ENCODE data around the gene PRAMEF13.

- no peak for TF ChIP-seq GLIS3 (CRISPR knock-in tag; IDR thresholded peaks at IDR 0.05)
- TF ChIP-seq RARB (CRISPR knock-in tag; IDR thresholded peaks at IDR 0.05), result no peak
- TF ChIP-seq ZNF70 (CRISPR knock-in tag; IDR thresholded peaks at IDR 0.05), result no peak
- no peak for TF ChIP-seq PATZ1 (CRISPR knock-in tag; IDR thresholded peaks at IDR 0.05; ENCODE audit: borderline replicate concordance)
- no peak for TF ChIP-seq CREB5 (CRISPR knock-in tag; IDR thresholded peaks at IDR 0.05; ENCODE audit: low read depth)
These were observed 27.2 kb upstream of the PRAMEF13 start for GRCh38 chr1:13228343-13228781.
